ENCODE measurements around the gene IGF1R.

IGF1R gene

GRCh38 chr15:98977441-98977840 is 329.1 kb downstream of the IGF1R start:
- H3K27me3 ChIP-seq (ENCODE audit: control insufficient read depth, insufficient read depth, low read length), result no peaks in the 10 kb centered on the region
- no peaks in the 10 kb centered on the region for H3K36me3 ChIP-seq (ENCODE audit: insufficient read depth, low read length)
- no peak overlapping the region for H3K4me2 ChIP-seq (ENCODE audit: low read length)
- no peak overlapping the region for H3K9ac ChIP-seq (ENCODE audit: low read depth, low read length)
- H3K9me3 ChIP-seq (replicated peaks; ENCODE audit: low read length), result no peaks in the 10 kb centered on the region
- peaks cover 8% of the 10 kb centered on the region for H3K4me1 ChIP-seq (ENCODE audit: control insufficient read depth, insufficient read depth, low read length)
- H3K4me3 ChIP-seq (ENCODE audit: low read length), result no peak overlapping the region

- Histone ChIP-seq H3K4me1 (ENCODE audit: control insufficient read depth, insufficient read depth, low read length) (peaks cover 12% of the 10 kb centered on the region), H3K9ac (ENCODE audit: low read depth, low read length) (no peak overlapping the region), H3K36me3 (ENCODE audit: insufficient read depth, low read length) (no peaks in the 10 kb centered on the region), H3K9me3 (replicated peaks; ENCODE audit: low read length) (no peaks in the 10 kb centered on the region), H3K27me3 (ENCODE audit: control insufficient read depth, insufficient read depth, low read length) (no peaks in the 10 kb centered on the region), H3K4me3 (ENCODE audit: low read length) (no peak overlapping the region), H3K4me2 (ENCODE audit: low read length) (no peak overlapping the region)
Observed at GRCh38 chr15:98978153-98978552, 329.8 kb downstream of the IGF1R start.

- H3K4me1 ChIP-seq (ENCODE audit: control insufficient read depth, insufficient read depth, low read length), result peaks cover 20% of the 10 kb centered on the region
- H3K9ac ChIP-seq (ENCODE audit: low read depth, low read length), result no peak overlapping the region
- no peaks in the 10 kb centered on the region for H3K27me3 ChIP-seq (ENCODE audit: control insufficient read depth, insufficient read depth, low read length)
- H3K4me2 ChIP-seq (ENCODE audit: low read length), result no peak overlapping the region
- H3K36me3 ChIP-seq (ENCODE audit: insufficient read depth, low read length), result no peaks in the 10 kb centered on the region
- no peaks in the 10 kb centered on the region for H3K9me3 ChIP-seq (replicated peaks; ENCODE audit: low read length)
- H3K4me3 ChIP-seq (ENCODE audit: low read length), result no peak overlapping the region
Observed at GRCh38 chr15:98980899-98981228, 332.5 kb downstream of the IGF1R start.

GRCh38 chr15:98981851-98982722 is 333.7 kb downstream of the IGF1R start:
- H3K4me3 ChIP-seq (ENCODE audit: low read length), result no peak overlapping the region
- peak overlapping the region; percentile 37 for H3K4me2 ChIP-seq (ENCODE audit: low read length)

GRCh38 chr15:98983334-98983733 is 335.0 kb downstream of the IGF1R start:
- H3K9me3 ChIP-seq (replicated peaks; ENCODE audit: low read length), result peaks cover 8% of the 10 kb centered on the region
- peaks cover 20% of the 10 kb centered on the region for H3K4me1 ChIP-seq (ENCODE audit: control insufficient read depth, insufficient read depth, low read length)
- H3K4me3 ChIP-seq (ENCODE audit: low read length), result no peak overlapping the region
- H3K9ac ChIP-seq (ENCODE audit: low read depth, low read length), result no peak overlapping the region
- H3K36me3 ChIP-seq (ENCODE audit: insufficient read depth, low read length), result no peaks in the 10 kb centered on the region
- H3K4me2 ChIP-seq (ENCODE audit: low read length), result peak overlapping the region; percentile 8
- no peaks in the 10 kb centered on the region for H3K27me3 ChIP-seq (ENCODE audit: control insufficient read depth, insufficient read depth, low read length)

More at GRCh38 chr15:98981851-98982722, 333.7 kb downstream of the IGF1R start:
- Histone ChIP-seq H3K9ac (ENCODE audit: low read depth, low read length) (no peak overlapping the region), H3K9me3 (replicated peaks; ENCODE audit: low read length) (peaks cover 8% of the 10 kb centered on the region), H3K27me3 (ENCODE audit: control insufficient read depth, insufficient read depth, low read length) (no peaks in the 10 kb centered on the region), H3K36me3 (ENCODE audit: insufficient read depth, low read length) (no peaks in the 10 kb centered on the region), H3K4me1 (ENCODE audit: control insufficient read depth, insufficient read depth, low read length) (peaks cover 20% of the 10 kb centered on the region)

- no peaks in the 10 kb centered on the region for H3K27me3 ChIP-seq (ENCODE audit: control insufficient read depth, insufficient read depth, low read length)
Observed at GRCh38 chr15:98986281-98986680, 337.9 kb downstream of the IGF1R start.

GRCh38 chr15:98994892-98995291 is 346.6 kb downstream of the IGF1R start:
- Histone ChIP-seq H3K9ac (ENCODE audit: low read depth, low read length) (no peak overlapping the region), H3K4me1 (ENCODE audit: control insufficient read depth, insufficient read depth, low read length) (no peaks in the 10 kb centered on the region), H3K4me2 (ENCODE audit: low read length) (no peak overlapping the region), H3K36me3 (ENCODE audit: insufficient read depth, low read length) (no peaks in the 10 kb centered on the region), H3K4me3 (ENCODE audit: low read length) (no peak overlapping the region), H3K27me3 (ENCODE audit: control insufficient read depth, insufficient read depth, low read length) (peaks cover 26% of the 10 kb centered on the region), H3K9me3 (replicated peaks; ENCODE audit: low read length) (no peaks in the 10 kb centered on the region)

More at GRCh38 chr15:98986281-98986680, 337.9 kb downstream of the IGF1R start:
- no peak overlapping the region for H3K4me3 ChIP-seq (ENCODE audit: low read length)
- no peak overlapping the region for H3K4me2 ChIP-seq (ENCODE audit: low read length)
- H3K36me3 ChIP-seq (ENCODE audit: insufficient read depth, low read length), result no peaks in the 10 kb centered on the region
- H3K9ac ChIP-seq (ENCODE audit: low read depth, low read length), result no peak overlapping the region
- H3K4me1 ChIP-seq (ENCODE audit: control insufficient read depth, insufficient read depth, low read length), result peaks cover 20% of the 10 kb centered on the region
- H3K9me3 ChIP-seq (replicated peaks; ENCODE audit: low read length), result peaks cover 8% of the 10 kb centered on the region

- no peaks in the 10 kb centered on the region for H3K36me3 ChIP-seq (ENCODE audit: insufficient read depth, low read length)
Observed at GRCh38 chr15:98996169-98996568, 347.8 kb downstream of the IGF1R start.

GRCh38 chr15:98996624-98997023 is 348.3 kb downstream of the IGF1R start:
- no peaks in the 10 kb centered on the region for H3K9me3 ChIP-seq (replicated peaks; ENCODE audit: low read length)
- no peak overlapping the region for H3K9ac ChIP-seq (ENCODE audit: low read depth, low read length)
- H3K36me3 ChIP-seq (ENCODE audit: insufficient read depth, low read length), result no peaks in the 10 kb centered on the region
- H3K4me3 ChIP-seq (ENCODE audit: low read length), result no peak overlapping the region
- H3K4me1 ChIP-seq (ENCODE audit: control insufficient read depth, insufficient read depth, low read length), result no peaks in the 10 kb centered on the region
- H3K27me3 ChIP-seq (ENCODE audit: control insufficient read depth, insufficient read depth, low read length), result peaks cover 26% of the 10 kb centered on the region
- H3K4me2 ChIP-seq (ENCODE audit: low read length), result no peak overlapping the region

More at GRCh38 chr15:98996169-98996568, 347.8 kb downstream of the IGF1R start:
- Histone ChIP-seq H3K9ac (ENCODE audit: low read depth, low read length) (no peak overlapping the region), H3K4me3 (ENCODE audit: low read length) (no peak overlapping the region), H3K9me3 (replicated peaks; ENCODE audit: low read length) (no peaks in the 10 kb centered on the region), H3K4me1 (ENCODE audit: control insufficient read depth, insufficient read depth, low read length) (no peaks in the 10 kb centered on the region), H3K27me3 (ENCODE audit: control insufficient read depth, insufficient read depth, low read length) (peaks cover 26% of the 10 kb centered on the region), H3K4me2 (ENCODE audit: low read length) (no peak overlapping the region)

GRCh38 chr15:98997312-98997711 is 349.0 kb downstream of the IGF1R start:
- H3K4me3 ChIP-seq (ENCODE audit: low read length), result no peak overlapping the region
- no peak overlapping the region for H3K9ac ChIP-seq (ENCODE audit: low read depth, low read length)
- H3K36me3 ChIP-seq (ENCODE audit: insufficient read depth, low read length), result no peaks in the 10 kb centered on the region
- no peaks in the 10 kb centered on the region for H3K9me3 ChIP-seq (replicated peaks; ENCODE audit: low read length)
- no peaks in the 10 kb centered on the region for H3K4me1 ChIP-seq (ENCODE audit: control insufficient read depth, insufficient read depth, low read length)
- no peak overlapping the region for H3K4me2 ChIP-seq (ENCODE audit: low read length)
- H3K27me3 ChIP-seq (ENCODE audit: control insufficient read depth, insufficient read depth, low read length), result peaks cover 24% of the 10 kb centered on the region

GRCh38 chr15:98997755-98998154 is 349.4 kb downstream of the IGF1R start:
- no peak overlapping the region for H3K9ac ChIP-seq (ENCODE audit: low read depth, low read length)
- H3K4me2 ChIP-seq (ENCODE audit: low read length), result no peak overlapping the region
- H3K4me1 ChIP-seq (ENCODE audit: control insufficient read depth, insufficient read depth, low read length), result no peaks in the 10 kb centered on the region
- peaks cover 24% of the 10 kb centered on the region for H3K27me3 ChIP-seq (ENCODE audit: control insufficient read depth, insufficient read depth, low read length)
- no peaks in the 10 kb centered on the region for H3K9me3 ChIP-seq (replicated peaks; ENCODE audit: low read length)
- no peak overlapping the region for H3K4me3 ChIP-seq (ENCODE audit: low read length)
- H3K36me3 ChIP-seq (ENCODE audit: insufficient read depth, low read length), result no peaks in the 10 kb centered on the region

- Histone ChIP-seq H3K36me3 (ENCODE audit: insufficient read depth, low read length) (no peaks in the 10 kb centered on the region), H3K4me3 (ENCODE audit: low read length) (no peak overlapping the region), H3K9me3 (replicated peaks; ENCODE audit: low read length) (no peaks in the 10 kb centered on the region), H3K27me3 (ENCODE audit: control insufficient read depth, insufficient read depth, low read length) (peaks cover 24% of the 10 kb centered on the region), H3K4me2 (ENCODE audit: low read length) (no peak overlapping the region), H3K9ac (ENCODE audit: low read depth, low read length) (no peak overlapping the region), H3K4me1 (ENCODE audit: control insufficient read depth, insufficient read depth, low read length) (no peaks in the 10 kb centered on the region)
Observed at GRCh38 chr15:98998279-98998678, 349.9 kb downstream of the IGF1R start.

All from skeletal muscle satellite cell (primary cell).